Astrocyte (in vitro differentiated cells and primary cell): ENCODE data around the gene NAB2. TPM values are rescaled to one million over a fixed set of nuclear protein-coding genes. Genes with fewer than 3 reads are reported as not detected.

ENCODE experiments used
- DNase-seq: peaks from one replicate; pipeline ENCODE4 v3.0.0-alpha.2; 2010; ENCODE audit warnings: low read depth
- FAIRE-seq: peaks from 2 replicates; lab custom pipeline; 2011; peaks lifted over from hg19 to GRCh38; lab: Jason Lieb, UNC
- H2AFZ ChIP-seq: 2 replicates; pipeline ENCODE4 v1.6.0; 2012; ENCODE audit warnings: low read depth, low read length, inconsistent platforms
- H3K27ac ChIP-seq: 2 replicates; pipeline ENCODE4 v1.5.1; 2011; ENCODE audit warnings: low read depth, low read length, inconsistent platforms
- H3K27me3 ChIP-seq: 2 replicates; pipeline ENCODE4 v1.6.0; 2011; ENCODE audit warnings: low read length, inconsistent platforms; ENCODE audit not compliant: insufficient read depth
- H3K36me3 ChIP-seq: 2 replicates; pipeline ENCODE4 v1.5.1; 2011; ENCODE audit warnings: low read length, inconsistent platforms; ENCODE audit not compliant: insufficient read depth
- H3K4me1 ChIP-seq: 2 replicates; pipeline ENCODE4 v1.5.1; 2011; ENCODE audit warnings: low read length, inconsistent platforms; ENCODE audit not compliant: insufficient read depth
- H3K4me2 ChIP-seq: 2 replicates; pipeline ENCODE4 v1.6.0; 2012; ENCODE audit warnings: low read length, inconsistent platforms
- H3K4me3 ChIP-seq: 2 replicates; pipeline ENCODE4 v1.5.1; 2011; ENCODE audit warnings: low read depth, mild to moderate bottlenecking, low read length, inconsistent platforms; ENCODE audit not compliant: insufficient read depth
- H3K79me2 ChIP-seq: 2 replicates; pipeline ENCODE4 v1.6.0; 2012; ENCODE audit warnings: mild to moderate bottlenecking, low read length, inconsistent platforms; ENCODE audit not compliant: insufficient read depth
- H3K9ac ChIP-seq: 2 replicates; pipeline ENCODE4 v1.6.0; 2012; ENCODE audit warnings: mild to moderate bottlenecking, low read length, inconsistent platforms
- H3K9me3 ChIP-seq: 2 replicates; pipeline ENCODE4 v1.5.1; 2012; ENCODE audit warnings: low read depth, mild to moderate bottlenecking, low read length, inconsistent platforms; ENCODE audit not compliant: insufficient read depth
- H4K20me1 ChIP-seq: 2 replicates; pipeline ENCODE4 v1.6.0; 2012; ENCODE audit warnings: low read length, inconsistent platforms; ENCODE audit not compliant: insufficient read depth
- H3K27ac Mint-ChIP-seq: one replicate; pipeline ENCODE4 v1.8.0; 2021; ENCODE audit warnings: mild to moderate bottlenecking, mixed read lengths; ENCODE audit not compliant: unreplicated experiment
- H3K27me3 Mint-ChIP-seq: one replicate; pipeline ENCODE4 v1.8.0; 2021; ENCODE audit warnings: low read depth, mixed read lengths; ENCODE audit not compliant: unreplicated experiment
- H3K36me3 Mint-ChIP-seq: one replicate; pipeline ENCODE4 v1.8.0; 2021; ENCODE audit warnings: low read depth, mixed read lengths; ENCODE audit not compliant: unreplicated experiment
- H3K4me1 Mint-ChIP-seq: one replicate; pipeline ENCODE4 v1.8.0; 2021; ENCODE audit warnings: low read depth, mixed read lengths; ENCODE audit not compliant: unreplicated experiment
- H3K4me3 Mint-ChIP-seq: one replicate; pipeline ENCODE4 v1.8.0; 2021; ENCODE audit warnings: mild to moderate bottlenecking, moderate library complexity, mixed read lengths; ENCODE audit not compliant: unreplicated experiment
- H3K9me3 Mint-ChIP-seq: one replicate; pipeline ENCODE4 v1.8.0; 2021; ENCODE audit warnings: mild to moderate bottlenecking, mixed read lengths; ENCODE audit not compliant: unreplicated experiment
- EZH2 ChIP-seq: IDR thresholded peaks from 2 replicates; pipeline ENCODE4 v1.6.1; 2012; ENCODE audit warnings: mild to moderate bottlenecking, low read length, inconsistent platforms; ENCODE audit not compliant: insufficient read depth
- total RNA-seq: library from RNA; stranded (reverse); gene quantifications from 2 replicates; pipeline ENCODE4 v1.2.1, GENCODE V29; 2021
- TF ChIP-seq, protein P1 (sequence below): IDR thresholded peaks from 2 replicates; pipeline ENCODE4 v1.5.1; 2011; ENCODE audit warnings: low read depth, mild to moderate bottlenecking, inconsistent platforms, low read length, moderate library complexity; ENCODE audit not compliant: insufficient read depth

Gene NAB2
- total RNA-seq, 1 donor from 2014 or later: 36.6 TPM

DNA sequence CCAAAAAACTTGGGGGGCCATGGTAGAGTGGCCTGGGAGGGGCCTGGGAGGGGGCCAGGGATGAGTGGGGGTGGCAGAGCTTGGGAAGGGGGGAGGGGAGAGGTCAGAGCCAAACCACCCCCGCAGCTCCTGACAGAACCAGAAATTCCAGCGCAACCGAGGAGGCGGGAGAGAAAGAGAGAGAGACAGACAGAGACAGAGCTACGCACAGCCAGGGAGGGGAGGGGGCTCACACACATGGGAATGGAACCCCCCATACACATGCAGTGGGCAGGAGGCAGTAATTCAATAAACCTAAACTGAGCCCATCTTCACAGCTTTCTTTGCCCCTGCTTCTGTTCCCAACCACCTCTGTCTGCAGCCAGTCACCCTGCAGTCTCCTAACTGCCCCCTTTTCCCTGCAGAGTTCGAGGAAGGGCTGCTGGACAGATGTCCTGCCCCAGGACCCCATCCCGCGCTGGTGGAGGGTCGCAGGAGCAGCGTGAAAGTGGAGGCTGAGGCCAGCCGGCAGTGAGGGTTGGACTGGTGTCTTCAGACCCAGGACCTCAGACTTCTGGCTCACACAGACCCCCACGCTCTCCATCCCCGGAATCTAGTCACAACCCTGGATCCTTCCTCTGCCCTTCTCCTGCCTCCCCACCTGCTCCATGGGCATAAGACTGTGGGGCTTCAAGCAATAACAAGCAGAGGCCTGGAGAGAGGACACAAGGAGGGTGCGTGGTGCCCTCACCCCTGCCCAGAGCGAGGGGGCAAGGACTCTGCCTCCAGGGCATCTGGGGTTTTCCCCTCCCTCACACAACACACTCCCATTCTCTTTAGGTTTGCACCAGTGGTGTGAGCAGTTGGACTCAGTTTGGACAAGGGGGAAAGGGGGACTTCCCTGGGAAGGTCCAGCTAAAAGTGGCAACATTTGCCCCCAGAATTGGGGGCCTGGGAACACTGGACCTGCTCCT is 5.6 kb downstream of the NAB2 start:
- H3K9me3 ChIP-seq: no peaks in the 10 kb centered on the region
- peaks cover 45% of the 10 kb centered on the region for H3K4me1 Mint-ChIP-seq
- no peaks in the 10 kb centered on the region for H3K27me3 Mint-ChIP-seq
- H3K4me3 Mint-ChIP-seq: peak overlapping the region; percentile 74
- H3K36me3 Mint-ChIP-seq: peaks cover 22% of the 10 kb centered on the region
- H2AFZ ChIP-seq: no peak overlapping the region
- peak overlapping the region; percentile 76 for H3K27ac ChIP-seq
- H3K9ac ChIP-seq: peak overlapping the region; percentile 60
- no peak overlapping the region for H3K4me3 ChIP-seq
- H3K4me1 ChIP-seq: peaks cover 48% of the 10 kb centered on the region
- no peaks in the 10 kb centered on the region for H3K9me3 Mint-ChIP-seq
- TF ChIP-seq, protein P1, sequence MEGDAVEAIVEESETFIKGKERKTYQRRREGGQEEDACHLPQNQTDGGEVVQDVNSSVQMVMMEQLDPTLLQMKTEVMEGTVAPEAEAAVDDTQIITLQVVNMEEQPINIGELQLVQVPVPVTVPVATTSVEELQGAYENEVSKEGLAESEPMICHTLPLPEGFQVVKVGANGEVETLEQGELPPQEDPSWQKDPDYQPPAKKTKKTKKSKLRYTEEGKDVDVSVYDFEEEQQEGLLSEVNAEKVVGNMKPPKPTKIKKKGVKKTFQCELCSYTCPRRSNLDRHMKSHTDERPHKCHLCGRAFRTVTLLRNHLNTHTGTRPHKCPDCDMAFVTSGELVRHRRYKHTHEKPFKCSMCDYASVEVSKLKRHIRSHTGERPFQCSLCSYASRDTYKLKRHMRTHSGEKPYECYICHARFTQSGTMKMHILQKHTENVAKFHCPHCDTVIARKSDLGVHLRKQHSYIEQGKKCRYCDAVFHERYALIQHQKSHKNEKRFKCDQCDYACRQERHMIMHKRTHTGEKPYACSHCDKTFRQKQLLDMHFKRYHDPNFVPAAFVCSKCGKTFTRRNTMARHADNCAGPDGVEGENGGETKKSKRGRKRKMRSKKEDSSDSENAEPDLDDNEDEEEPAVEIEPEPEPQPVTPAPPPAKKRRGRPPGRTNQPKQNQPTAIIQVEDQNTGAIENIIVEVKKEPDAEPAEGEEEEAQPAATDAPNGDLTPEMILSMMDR: no peak
- TF ChIP-seq EZH2: no peak
- H3K36me3 ChIP-seq: peaks cover 28% of the 10 kb centered on the region
- no peaks in the 10 kb centered on the region for H3K27me3 ChIP-seq
- peak overlapping the region; percentile 85 for H3K4me2 ChIP-seq
- H3K27ac Mint-ChIP-seq: peak overlapping the region; percentile 80
- DNase-seq (no peak), FAIRE-seq (no peak)
- peaks cover 48% of the 10 kb centered on the region for H3K79me2 ChIP-seq
- peaks cover 57% of the 10 kb centered on the region for H4K20me1 ChIP-seq

DNA sequence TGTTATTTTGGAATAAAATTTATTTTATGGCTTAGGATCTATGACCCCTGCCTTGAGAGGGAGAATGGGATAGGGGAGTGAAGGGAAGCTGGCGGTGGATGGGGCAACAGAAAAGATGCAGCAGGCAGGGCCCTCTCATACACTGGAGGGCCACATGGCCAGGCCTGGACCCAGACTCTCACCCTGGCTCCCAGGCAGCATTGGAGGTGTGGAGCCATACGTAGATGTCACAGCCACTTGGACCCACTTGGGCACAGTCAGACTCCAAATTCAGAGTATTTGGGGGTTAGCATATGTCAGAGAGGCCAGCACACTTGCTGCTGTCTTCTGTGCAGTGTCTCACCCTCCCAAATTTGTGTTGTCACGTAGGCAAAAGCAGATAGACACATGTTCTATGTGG is 6.5 kb downstream of the NAB2 start:
- no peak overlapping the region for H3K9ac ChIP-seq
- H3K27me3 ChIP-seq: no peaks in the 10 kb centered on the region
- H2AFZ ChIP-seq: no peak overlapping the region
- no peak overlapping the region for H3K4me3 ChIP-seq
- peaks cover 49% of the 10 kb centered on the region for H4K20me1 ChIP-seq
- H3K4me2 ChIP-seq: no peak overlapping the region
- H3K27me3 Mint-ChIP-seq: no peaks in the 10 kb centered on the region
- FAIRE-seq: no peak
- H3K27ac Mint-ChIP-seq: peak overlapping the region; percentile 72
- peaks cover 47% of the 10 kb centered on the region for H3K4me1 ChIP-seq
- H3K36me3 ChIP-seq: peaks cover 28% of the 10 kb centered on the region
- no peak for DNase-seq
- peaks cover 45% of the 10 kb centered on the region for H3K4me1 Mint-ChIP-seq
- H3K36me3 Mint-ChIP-seq: peaks cover 25% of the 10 kb centered on the region
- TF ChIP-seq, protein P1: no peak
- no peak for TF ChIP-seq EZH2
- no peak overlapping the region for H3K4me3 Mint-ChIP-seq
- H3K79me2 ChIP-seq: peaks cover 38% of the 10 kb centered on the region
- no peaks in the 10 kb centered on the region for H3K9me3 Mint-ChIP-seq
- H3K27ac ChIP-seq: no peak overlapping the region
- H3K9me3 ChIP-seq: no peaks in the 10 kb centered on the region
